ENCODE results near the gene NOS2.

The NOS2 gene

DNA sequence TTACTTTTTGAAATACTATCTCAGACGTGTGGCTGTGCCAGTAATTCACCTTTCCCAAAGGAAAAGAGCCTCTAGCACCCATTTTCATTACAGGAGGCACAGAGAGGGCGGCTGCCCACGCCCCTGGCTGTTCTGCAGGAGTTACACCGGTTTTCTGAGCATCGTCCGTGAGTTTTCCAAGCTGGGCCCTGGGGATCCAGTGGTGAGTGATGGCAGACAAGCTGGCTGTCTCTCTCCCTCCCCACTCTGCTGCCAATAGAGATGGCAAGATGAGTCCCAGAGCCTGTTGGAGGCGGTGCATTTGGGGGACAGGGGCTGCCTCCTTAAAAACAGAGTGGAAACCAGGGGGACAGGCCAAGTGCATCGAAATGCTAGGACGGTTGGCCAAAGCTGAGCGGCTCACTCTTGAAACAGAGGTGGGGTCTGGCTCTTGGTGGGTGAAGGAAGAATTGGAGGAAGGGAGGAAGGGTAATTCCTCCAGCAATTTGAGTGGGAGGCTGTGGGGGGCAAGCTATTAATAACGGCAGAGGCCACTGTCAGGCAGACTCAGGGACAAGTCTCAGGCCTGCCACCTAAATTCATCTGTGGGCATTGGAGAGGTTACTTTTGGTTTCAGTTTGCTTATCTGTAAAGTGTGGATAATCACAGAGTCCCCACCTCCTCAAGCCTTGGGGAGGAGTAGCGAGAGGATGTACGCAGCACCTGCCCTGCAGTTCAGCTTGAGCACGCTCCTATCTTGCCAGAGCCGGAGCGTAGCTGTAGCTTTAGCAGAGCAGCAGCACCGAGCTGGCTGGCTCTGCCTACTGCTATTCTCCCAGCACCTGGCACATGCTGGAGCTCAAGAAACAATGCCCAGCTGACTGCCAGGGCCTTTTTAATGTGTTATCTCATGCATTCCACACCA is 7.5 kb upstream of the NOS2 start:
- H3K4me1 ChIP-seq (ENCODE audit: control insufficient read depth in 1 of 2, insufficient read depth in 2 of 2, low read length in 2 of 2), result peaks cover 53 to 68% of the 10 kb centered on the region in 2 donors
- no peaks in the 10 kb centered on the region for H3K36me3 ChIP-seq (ENCODE audit: control insufficient read depth in 1 of 2, insufficient read depth in 2 of 2, low read length in 2 of 2)
- H3K9ac ChIP-seq (ENCODE audit: low read depth in 1 of 2, low read length in 2 of 2), result no peak overlapping the region
- no peaks in the 10 kb centered on the region for H3K27me3 ChIP-seq (ENCODE audit: control insufficient read depth in 1 of 2, insufficient read depth in 2 of 2, low read length in 2 of 2)
- H3K27ac ChIP-seq (ENCODE audit: low read depth, low read length), result no peak overlapping the region
- H3K9me3 ChIP-seq (ENCODE audit: control insufficient read depth in 1 of 2, low read length in 2 of 2), result no peaks in the 10 kb centered on the region
- H3K4me3 ChIP-seq (ENCODE audit: low read depth in 1 of 2, low read length in 2 of 2), result peak overlapping the region; percentile 29 to 31

DNA sequence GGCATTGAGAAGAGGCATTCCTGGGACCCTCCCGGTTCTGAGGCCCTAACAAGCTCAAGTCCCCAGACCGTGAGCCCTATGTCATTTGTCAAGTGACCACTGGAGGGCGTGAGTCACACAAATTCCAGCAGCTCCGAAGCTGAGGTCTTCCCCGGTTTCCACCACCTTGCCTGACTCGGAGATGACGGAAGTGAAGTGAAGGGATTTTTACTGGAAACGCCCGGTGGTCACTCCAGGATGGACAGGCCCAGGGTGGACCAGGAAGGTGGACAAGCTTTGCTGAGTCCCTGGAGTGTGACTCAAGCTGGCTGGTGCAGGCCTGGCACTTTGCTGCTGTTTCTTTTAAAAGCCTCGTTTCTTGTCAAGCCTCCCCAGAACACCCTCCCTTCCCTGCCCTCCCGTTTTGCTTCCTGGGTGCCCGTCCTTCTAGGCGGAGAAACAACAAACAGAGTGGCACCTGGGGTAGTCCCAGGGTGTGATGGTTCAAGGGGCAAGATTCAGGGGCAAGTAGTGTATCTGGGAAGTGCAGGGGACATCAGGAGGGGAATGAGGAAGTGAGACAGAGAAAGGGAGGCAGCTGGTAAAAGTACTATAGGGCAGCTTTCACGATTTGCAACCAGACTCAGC is 5.3 kb upstream of the NOS2 start:
- peak overlapping the region; percentile 61 to 63 for H3K4me3 ChIP-seq (ENCODE audit: low read depth in 1 of 2, low read length in 2 of 2)

DNA sequence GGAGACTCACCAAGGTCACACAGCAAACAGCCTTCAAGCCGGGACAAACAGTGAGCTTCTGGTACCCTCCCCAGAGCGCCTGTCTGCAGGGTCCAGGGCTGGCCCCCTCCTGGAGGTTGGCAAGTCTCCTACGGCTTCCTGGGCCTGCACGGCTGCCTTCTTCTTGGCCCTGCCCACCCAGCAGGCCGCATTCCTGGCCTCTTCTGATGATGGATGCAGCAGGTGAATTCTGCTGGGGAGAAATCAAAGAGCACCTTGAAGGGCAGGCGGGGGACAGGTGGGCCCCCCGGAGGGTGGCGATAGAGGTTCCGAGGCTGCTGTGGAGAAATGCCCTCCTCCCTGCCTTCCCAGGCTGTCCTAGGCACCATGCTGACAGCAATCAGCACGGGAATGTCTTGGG is 3.8 kb upstream of the NOS2 start:
- Histone ChIP-seq H3K27me3 (ENCODE audit: control insufficient read depth in 1 of 2, insufficient read depth in 2 of 2, low read length in 2 of 2) (no peaks in the 10 kb centered on the region), H3K4me1 (ENCODE audit: control insufficient read depth in 1 of 2, insufficient read depth in 2 of 2, low read length in 2 of 2) (peaks cover 33 to 47% of the 10 kb centered on the region in 2 donors), H3K9me3 (ENCODE audit: control insufficient read depth in 1 of 2, low read length in 2 of 2) (no peaks in the 10 kb centered on the region), H3K36me3 (ENCODE audit: control insufficient read depth in 1 of 2, insufficient read depth in 2 of 2, low read length in 2 of 2) (no peaks in the 10 kb centered on the region), H3K27ac (ENCODE audit: low read depth, low read length) (no peak overlapping the region), H3K4me3 (ENCODE audit: low read depth in 1 of 2, low read length in 2 of 2) (no peak overlapping the region), H3K9ac (ENCODE audit: low read depth in 1 of 2, low read length in 2 of 2) (no peak overlapping the region)

More for the DNA sequence above, 5.3 kb upstream of the NOS2 start:
- no peaks in the 10 kb centered on the region for H3K27me3 ChIP-seq (ENCODE audit: control insufficient read depth in 1 of 2, insufficient read depth in 2 of 2, low read length in 2 of 2)
- peak overlapping the region; percentile 55 to 56 for H3K9ac ChIP-seq (ENCODE audit: low read depth in 1 of 2, low read length in 2 of 2)
- peaks cover 40 to 53% of the 10 kb centered on the region in 2 donors for H3K4me1 ChIP-seq (ENCODE audit: control insufficient read depth in 1 of 2, insufficient read depth in 2 of 2, low read length in 2 of 2)
- H3K36me3 ChIP-seq (ENCODE audit: control insufficient read depth in 1 of 2, insufficient read depth in 2 of 2, low read length in 2 of 2), result no peaks in the 10 kb centered on the region
- H3K9me3 ChIP-seq (ENCODE audit: control insufficient read depth in 1 of 2, low read length in 2 of 2), result no peaks in the 10 kb centered on the region
- no peak overlapping the region for H3K27ac ChIP-seq (ENCODE audit: low read depth, low read length)

DNA sequence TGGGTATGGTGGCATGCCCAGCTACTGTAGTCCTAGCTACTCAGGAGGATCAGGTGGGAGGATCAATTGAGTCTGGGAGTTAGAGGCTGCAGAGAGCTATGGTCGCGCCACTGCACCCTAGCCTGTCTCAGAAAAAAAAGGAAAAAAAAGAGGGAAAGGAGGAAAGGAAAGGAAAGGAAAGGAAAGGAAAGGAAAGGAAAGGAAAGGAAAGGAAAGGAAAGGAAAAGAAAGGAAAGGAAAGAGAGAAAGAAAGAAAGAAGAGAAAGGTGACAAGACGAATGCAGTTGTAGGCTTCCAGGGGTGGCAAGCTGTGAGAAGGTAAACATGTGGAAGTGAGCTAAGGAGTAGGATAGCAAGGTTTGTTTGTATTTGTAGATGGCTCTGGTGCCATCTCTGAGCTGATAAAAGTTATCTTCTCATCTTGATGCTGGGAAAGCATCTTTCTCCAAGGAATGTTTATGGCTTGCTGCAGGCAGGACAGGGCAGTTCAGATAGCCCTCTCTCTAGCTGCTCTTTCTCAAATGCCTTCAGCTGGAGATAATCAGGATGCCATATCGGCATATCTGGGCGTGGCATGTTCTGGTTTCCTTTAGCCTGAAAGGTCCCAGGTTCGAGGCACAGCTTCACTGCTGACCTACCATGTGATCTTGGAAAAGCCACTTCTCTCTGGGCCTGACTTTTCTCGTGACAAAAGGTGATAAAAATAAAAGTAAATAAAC is 2.8 kb upstream of the NOS2 start:
- Histone ChIP-seq H3K36me3 (ENCODE audit: control insufficient read depth in 1 of 2, insufficient read depth in 2 of 2, low read length in 2 of 2) (no peaks in the 10 kb centered on the region), H3K4me1 (ENCODE audit: control insufficient read depth in 1 of 2, insufficient read depth in 2 of 2, low read length in 2 of 2) (peaks cover 35 to 37% of the 10 kb centered on the region in 2 donors), H3K27me3 (ENCODE audit: control insufficient read depth in 1 of 2, insufficient read depth in 2 of 2, low read length in 2 of 2) (no peaks in the 10 kb centered on the region), H3K27ac (ENCODE audit: low read depth, low read length) (no peak overlapping the region), H3K9me3 (ENCODE audit: control insufficient read depth in 1 of 2, low read length in 2 of 2) (no peaks in the 10 kb centered on the region), H3K4me3 (ENCODE audit: low read depth in 1 of 2, low read length in 2 of 2) (no peak overlapping the region), H3K9ac (ENCODE audit: low read depth in 1 of 2, low read length in 2 of 2) (no peak overlapping the region)

DNA sequence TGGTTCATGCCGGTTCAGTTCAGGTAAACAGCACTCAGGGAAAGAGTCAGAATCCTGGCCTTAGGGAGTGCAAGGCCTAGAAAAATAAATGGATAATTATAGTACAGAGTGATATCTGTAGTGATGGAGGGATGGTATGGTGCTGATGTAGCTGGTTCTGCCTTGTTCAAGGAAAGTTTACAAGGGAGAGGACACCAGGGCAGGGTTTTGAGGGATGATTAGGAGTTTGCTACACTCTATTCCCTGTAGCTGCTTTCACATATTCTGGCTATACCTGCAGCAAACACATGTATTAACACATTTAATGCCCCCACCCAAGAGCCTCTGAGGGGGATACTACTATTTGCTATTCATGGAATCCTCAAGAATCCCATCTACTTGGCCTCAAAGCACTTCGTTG is 1.7 kb upstream of the NOS2 start:
- Histone ChIP-seq H3K27ac (ENCODE audit: low read depth, low read length) (no peak overlapping the region), H3K36me3 (ENCODE audit: control insufficient read depth in 1 of 2, insufficient read depth in 2 of 2, low read length in 2 of 2) (no peaks in the 10 kb centered on the region), H3K9me3 (ENCODE audit: control insufficient read depth in 1 of 2, low read length in 2 of 2) (no peaks in the 10 kb centered on the region), H3K4me3 (ENCODE audit: low read depth in 1 of 2, low read length in 2 of 2) (no peak overlapping the region), H3K27me3 (ENCODE audit: control insufficient read depth in 1 of 2, insufficient read depth in 2 of 2, low read length in 2 of 2) (no peaks in the 10 kb centered on the region), H3K9ac (ENCODE audit: low read depth in 1 of 2, low read length in 2 of 2) (no peak overlapping the region), H3K4me1 (ENCODE audit: control insufficient read depth in 1 of 2, insufficient read depth in 2 of 2, low read length in 2 of 2) (peaks cover 37% of the 10 kb centered on the region in 2 donors)

DNA sequence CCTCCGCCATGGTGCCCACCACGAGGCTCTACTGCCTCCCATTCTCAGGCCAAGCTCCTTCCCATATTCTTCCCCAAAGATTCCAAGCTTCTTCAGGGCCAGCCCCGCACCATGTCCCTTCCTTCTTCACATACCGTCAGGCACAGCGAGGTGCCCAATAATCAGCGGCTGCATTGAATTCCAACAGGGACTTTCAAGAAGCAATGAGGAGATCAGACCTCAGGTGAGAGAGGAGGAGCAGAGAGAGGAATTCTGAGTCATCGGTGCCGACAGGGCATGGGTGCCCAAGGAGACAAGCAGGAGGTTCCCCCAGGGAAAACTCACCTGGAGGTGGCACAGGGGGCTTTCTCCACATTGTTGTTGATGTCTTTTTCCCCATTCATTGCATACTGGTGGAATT is 2.0 kb downstream of the NOS2 start:
- H3K9me3 ChIP-seq (ENCODE audit: control insufficient read depth in 1 of 2, low read length in 2 of 2), result no peaks in the 10 kb centered on the region
- peak overlapping the region in 1 of 2 donors; percentile 26 for H3K9ac ChIP-seq (ENCODE audit: low read depth in 1 of 2, low read length in 2 of 2)
- peaks cover 37% of the 10 kb centered on the region in 2 donors for H3K4me1 ChIP-seq (ENCODE audit: control insufficient read depth in 1 of 2, insufficient read depth in 2 of 2, low read length in 2 of 2)
- H3K27ac ChIP-seq (ENCODE audit: low read depth, low read length), result no peak overlapping the region
- H3K27me3 ChIP-seq (ENCODE audit: control insufficient read depth in 1 of 2, insufficient read depth in 2 of 2, low read length in 2 of 2), result peaks cover 3 to 4% of the 10 kb centered on the region in 2 donors
- peak overlapping the region; percentile 30 to 48 for H3K4me3 ChIP-seq (ENCODE audit: low read depth in 1 of 2, low read length in 2 of 2)
- H3K36me3 ChIP-seq (ENCODE audit: control insufficient read depth in 1 of 2, insufficient read depth in 2 of 2, low read length in 2 of 2), result no peaks in the 10 kb centered on the region

DNA sequence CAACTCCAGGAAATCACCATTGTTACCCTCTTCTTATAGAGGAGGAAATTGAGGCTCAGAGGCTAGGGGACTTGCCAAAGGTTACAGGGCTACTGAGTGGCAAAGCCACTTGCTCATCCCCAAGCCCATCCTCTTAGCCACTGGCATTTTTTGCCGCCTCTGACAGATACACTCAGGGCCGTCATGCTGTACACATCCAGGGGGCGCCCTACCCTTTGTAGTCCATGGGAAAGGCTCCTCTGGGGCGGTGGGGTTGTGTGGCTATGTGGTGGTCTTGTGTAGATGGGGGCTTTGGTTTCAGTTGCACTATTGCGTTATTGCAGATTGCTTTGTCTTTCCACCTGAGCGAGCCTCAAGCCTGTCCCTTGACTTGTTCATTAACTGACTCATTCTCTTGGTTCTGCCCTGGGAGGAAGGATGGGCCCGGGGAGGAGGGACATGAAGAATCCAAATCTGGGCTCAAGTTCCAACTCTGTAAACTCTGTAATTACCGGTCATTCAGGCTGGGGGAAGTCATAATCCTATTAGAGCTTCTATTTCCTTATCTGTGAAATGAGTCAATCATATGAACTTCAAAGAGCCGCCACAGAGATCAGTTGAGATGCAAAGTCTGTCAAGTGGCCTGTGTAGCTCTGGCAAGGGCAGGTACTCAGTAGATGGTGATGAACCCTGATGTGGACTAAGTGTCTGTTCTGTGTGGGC is 2.8 kb downstream of the NOS2 start:
- no peaks in the 10 kb centered on the region for H3K36me3 ChIP-seq (ENCODE audit: control insufficient read depth in 1 of 2, insufficient read depth in 2 of 2, low read length in 2 of 2)
- no peak overlapping the region for H3K27ac ChIP-seq (ENCODE audit: low read depth, low read length)
- H3K4me1 ChIP-seq (ENCODE audit: control insufficient read depth in 1 of 2, insufficient read depth in 2 of 2, low read length in 2 of 2), result peaks cover 37 to 40% of the 10 kb centered on the region in 2 donors
- no peak overlapping the region for H3K9ac ChIP-seq (ENCODE audit: low read depth in 1 of 2, low read length in 2 of 2)
- H3K9me3 ChIP-seq (ENCODE audit: control insufficient read depth in 1 of 2, low read length in 2 of 2), result no peaks in the 10 kb centered on the region
- peak overlapping the region; percentile 30 to 48 for H3K4me3 ChIP-seq (ENCODE audit: low read depth in 1 of 2, low read length in 2 of 2)
- peaks cover 3 to 4% of the 10 kb centered on the region in 2 donors for H3K27me3 ChIP-seq (ENCODE audit: control insufficient read depth in 1 of 2, insufficient read depth in 2 of 2, low read length in 2 of 2)

DNA sequence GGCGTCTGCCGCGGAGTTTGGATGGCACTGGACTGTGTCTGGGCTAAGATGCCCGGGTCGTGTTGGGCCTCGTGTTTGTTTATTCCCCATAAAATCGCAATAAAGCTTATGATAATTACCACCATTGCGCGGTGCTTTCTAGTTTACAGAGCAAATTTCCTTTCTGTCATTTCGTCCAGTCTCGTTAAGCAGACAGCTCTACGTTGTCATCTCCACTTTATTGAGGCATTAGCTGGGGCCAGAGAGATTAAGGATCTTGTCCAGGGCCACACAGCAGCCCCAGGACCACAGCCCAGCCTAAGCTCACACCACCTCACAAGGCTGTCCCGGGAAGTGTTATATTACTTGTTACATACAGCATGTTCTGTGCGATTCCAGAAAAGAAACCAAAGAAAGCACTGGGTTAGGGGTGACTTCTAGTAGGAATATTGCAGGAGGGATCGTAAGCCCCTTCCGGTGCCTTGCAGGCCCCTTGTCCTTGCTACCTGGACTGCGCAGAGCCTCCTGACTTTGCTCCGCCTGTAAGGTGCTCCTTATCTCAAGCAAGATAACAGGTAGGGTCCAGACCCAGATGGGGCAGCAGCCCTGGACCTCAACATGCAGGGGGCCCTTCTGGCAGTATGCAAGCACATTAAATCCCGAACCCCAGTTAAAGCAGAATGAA is 6.3 kb downstream of the NOS2 start:
- no peak overlapping the region for H3K27ac ChIP-seq (ENCODE audit: low read depth, low read length)
- H3K9ac ChIP-seq (ENCODE audit: low read depth in 1 of 2, low read length in 2 of 2), result peak overlapping the region in 1 of 2 donors; percentile 51
- H3K4me1 ChIP-seq (ENCODE audit: control insufficient read depth in 1 of 2, insufficient read depth in 2 of 2, low read length in 2 of 2), result peaks cover 28 to 36% of the 10 kb centered on the region in 2 donors
- H3K4me3 ChIP-seq (ENCODE audit: low read depth in 1 of 2, low read length in 2 of 2), result peak overlapping the region; percentile 54 to 60
- H3K36me3 ChIP-seq (ENCODE audit: control insufficient read depth in 1 of 2, insufficient read depth in 2 of 2, low read length in 2 of 2), result peaks cover 3 to 4% of the 10 kb centered on the region in 2 donors
- peaks cover 3 to 4% of the 10 kb centered on the region in 2 donors for H3K27me3 ChIP-seq (ENCODE audit: control insufficient read depth in 1 of 2, insufficient read depth in 2 of 2, low read length in 2 of 2)
- no peaks in the 10 kb centered on the region for H3K9me3 ChIP-seq (ENCODE audit: control insufficient read depth in 1 of 2, low read length in 2 of 2)

DNA sequence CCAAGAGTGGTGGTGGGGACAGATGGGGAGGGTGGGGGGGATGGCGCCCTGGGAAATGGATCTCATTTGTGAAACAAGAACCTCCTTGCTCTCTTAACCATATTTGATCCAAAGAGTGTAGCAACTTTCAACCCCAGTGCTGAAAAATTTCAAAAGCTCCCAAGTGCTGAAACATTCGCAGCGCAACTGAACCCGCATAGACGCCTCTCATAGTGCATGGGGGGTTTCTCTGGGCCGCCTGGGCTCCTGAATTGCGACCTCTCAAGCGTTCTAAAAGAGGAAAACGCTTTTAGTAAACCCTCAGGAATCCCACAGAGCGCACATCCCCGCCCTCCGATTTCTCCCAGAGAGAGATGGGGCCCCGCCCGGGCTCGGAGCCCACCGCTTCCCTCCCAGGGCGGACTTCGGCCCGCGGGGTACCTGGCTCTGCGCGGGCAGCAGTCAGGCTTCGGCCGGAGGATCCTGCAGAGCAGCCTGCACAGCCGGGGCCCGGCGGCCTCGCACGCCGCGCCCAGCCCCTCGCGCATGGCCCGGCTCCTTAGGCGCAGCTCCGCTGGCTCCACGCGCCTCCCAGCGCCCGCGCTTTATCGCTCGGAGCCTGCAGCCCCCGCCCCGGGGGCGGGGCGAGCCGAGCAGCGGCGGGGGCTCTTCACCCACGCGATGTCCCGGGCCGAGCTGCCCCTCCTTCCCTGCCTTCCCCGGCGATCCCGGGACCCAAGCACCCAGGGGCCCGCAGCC is 7.0 kb downstream of the NOS2 start:
- no peak overlapping the region for H3K27ac ChIP-seq (ENCODE audit: low read depth, low read length)
- peak overlapping the region; percentile 54 to 60 for H3K4me3 ChIP-seq (ENCODE audit: low read depth in 1 of 2, low read length in 2 of 2)

More for the DNA sequence above, 7.0 kb downstream of the NOS2 start:
- Histone ChIP-seq H3K4me1 (ENCODE audit: control insufficient read depth in 1 of 2, insufficient read depth in 2 of 2, low read length in 2 of 2) (peaks cover 28 to 31% of the 10 kb centered on the region in 2 donors), H3K27me3 (ENCODE audit: control insufficient read depth in 1 of 2, insufficient read depth in 2 of 2, low read length in 2 of 2) (peaks cover 3 to 4% of the 10 kb centered on the region in 2 donors), H3K9ac (ENCODE audit: low read depth in 1 of 2, low read length in 2 of 2) (peak overlapping the region in 1 of 2 donors; percentile 51), H3K36me3 (ENCODE audit: control insufficient read depth in 1 of 2, insufficient read depth in 2 of 2, low read length in 2 of 2) (peaks cover 3 to 4% of the 10 kb centered on the region in 2 donors), H3K9me3 (ENCODE audit: control insufficient read depth in 1 of 2, low read length in 2 of 2) (no peaks in the 10 kb centered on the region)
